ENCODE data around the gene LSMEM2. TPM values are rescaled to one million over a fixed set of nuclear protein-coding genes. Genes with fewer than 3 reads are reported as not detected.

The LSMEM2 gene
- total and polyA plus RNA-seq, 9 of the 15 experiments (the other 6 are each of a cell fraction or from before 2014, with no cell fraction given): not detected

DNA sequence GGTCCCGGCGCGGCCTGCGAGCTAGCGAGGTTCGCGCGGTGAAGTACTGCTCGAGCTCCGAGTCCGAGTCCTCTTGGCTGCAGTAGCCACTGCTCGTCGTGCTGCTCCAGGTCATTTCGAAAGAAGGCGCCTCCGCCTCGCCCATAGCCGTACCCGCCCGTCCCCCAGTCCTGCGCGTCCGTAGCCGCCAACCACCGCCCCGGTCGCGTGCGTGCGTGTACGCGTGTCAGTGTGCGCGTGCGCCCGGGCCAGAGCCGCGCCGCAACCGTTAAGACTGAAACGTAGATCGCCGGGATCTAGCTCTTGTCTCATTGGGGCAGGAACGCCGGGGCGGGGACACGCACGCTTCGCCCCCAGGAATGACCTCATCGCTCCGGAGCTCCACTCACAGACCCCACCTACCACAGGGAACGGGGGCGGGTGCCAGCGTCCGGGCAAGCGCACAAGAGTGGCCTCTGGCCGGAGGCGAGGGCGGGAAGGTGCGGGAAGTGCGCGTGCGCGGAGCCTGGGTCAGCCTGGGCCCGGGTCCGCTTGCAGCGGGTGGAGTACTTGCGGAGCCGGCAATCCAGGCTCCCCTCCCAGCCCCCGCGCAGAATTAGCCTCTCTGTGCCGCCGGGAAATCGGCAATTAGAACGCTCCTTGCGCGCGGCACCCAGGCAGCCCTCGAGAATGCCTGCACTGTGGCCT lies 58.4 kb downstream of the LSMEM2 start (continued):
- TF ChIP-seq, protein P1, sequence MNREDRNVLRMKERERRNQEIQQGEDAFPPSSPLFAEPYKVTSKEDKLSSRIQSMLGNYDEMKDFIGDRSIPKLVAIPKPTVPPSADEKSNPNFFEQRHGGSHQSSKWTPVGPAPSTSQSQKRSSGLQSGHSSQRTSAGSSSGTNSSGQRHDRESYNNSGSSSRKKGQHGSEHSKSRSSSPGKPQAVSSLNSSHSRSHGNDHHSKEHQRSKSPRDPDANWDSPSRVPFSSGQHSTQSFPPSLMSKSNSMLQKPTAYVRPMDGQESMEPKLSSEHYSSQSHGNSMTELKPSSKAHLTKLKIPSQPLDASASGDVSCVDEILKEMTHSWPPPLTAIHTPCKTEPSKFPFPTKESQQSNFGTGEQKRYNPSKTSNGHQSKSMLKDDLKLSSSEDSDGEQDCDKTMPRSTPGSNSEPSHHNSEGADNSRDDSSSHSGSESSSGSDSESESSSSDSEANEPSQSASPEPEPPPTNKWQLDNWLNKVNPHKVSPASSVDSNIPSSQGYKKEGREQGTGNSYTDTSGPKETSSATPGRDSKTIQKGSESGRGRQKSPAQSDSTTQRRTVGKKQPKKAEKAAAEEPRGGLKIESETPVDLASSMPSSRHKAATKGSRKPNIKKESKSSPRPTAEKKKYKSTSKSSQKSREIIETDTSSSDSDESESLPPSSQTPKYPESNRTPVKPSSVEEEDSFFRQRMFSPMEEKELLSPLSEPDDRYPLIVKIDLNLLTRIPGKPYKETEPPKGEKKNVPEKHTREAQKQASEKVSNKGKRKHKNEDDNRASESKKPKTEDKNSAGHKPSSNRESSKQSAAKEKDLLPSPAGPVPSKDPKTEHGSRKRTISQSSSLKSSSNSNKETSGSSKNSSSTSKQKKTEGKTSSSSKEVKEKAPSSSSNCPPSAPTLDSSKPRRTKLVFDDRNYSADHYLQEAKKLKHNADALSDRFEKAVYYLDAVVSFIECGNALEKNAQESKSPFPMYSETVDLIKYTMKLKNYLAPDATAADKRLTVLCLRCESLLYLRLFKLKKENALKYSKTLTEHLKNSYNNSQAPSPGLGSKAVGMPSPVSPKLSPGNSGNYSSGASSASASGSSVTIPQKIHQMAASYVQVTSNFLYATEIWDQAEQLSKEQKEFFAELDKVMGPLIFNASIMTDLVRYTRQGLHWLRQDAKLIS (CRISPR knock-in tag; IDR thresholded peaks at IDR 0.05): peak; percentile 89
- TF ChIP-seq, protein P2, sequence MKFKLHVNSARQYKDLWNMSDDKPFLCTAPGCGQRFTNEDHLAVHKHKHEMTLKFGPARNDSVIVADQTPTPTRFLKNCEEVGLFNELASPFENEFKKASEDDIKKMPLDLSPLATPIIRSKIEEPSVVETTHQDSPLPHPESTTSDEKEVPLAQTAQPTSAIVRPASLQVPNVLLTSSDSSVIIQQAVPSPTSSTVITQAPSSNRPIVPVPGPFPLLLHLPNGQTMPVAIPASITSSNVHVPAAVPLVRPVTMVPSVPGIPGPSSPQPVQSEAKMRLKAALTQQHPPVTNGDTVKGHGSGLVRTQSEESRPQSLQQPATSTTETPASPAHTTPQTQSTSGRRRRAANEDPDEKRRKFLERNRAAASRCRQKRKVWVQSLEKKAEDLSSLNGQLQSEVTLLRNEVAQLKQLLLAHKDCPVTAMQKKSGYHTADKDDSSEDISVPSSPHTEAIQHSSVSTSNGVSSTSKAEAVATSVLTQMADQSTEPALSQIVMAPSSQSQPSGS (CRISPR knock-in tag; IDR thresholded peaks at IDR 0.05): peak; percentile 88
- TF ChIP-seq FOXP1 (CRISPR knock-in tag; IDR thresholded peaks at IDR 0.05) (no peak), NR2C2 (CRISPR knock-in tag; IDR thresholded peaks at IDR 0.05) (no peak), NR2C2 (tag; IDR thresholded peaks at IDR 0.05) (peak; percentile 63; the same call in 1 of the 2 replicates), BRF1 (IDR thresholded peaks at IDR 0.05; ENCODE audit: borderline replicate concordance, extremely low read depth, insufficient read length) (no peak), CXXC5 (CRISPR knock-in tag; IDR thresholded peaks at IDR 0.05) (peak; percentile 95), TAF1 (IDR thresholded peaks at IDR 0.05; ENCODE audit: control insufficient read depth, extremely low read depth, insufficient read depth, low read length, severe bottlenecking) (peak; percentile 44), YY1 (IDR thresholded peaks at IDR 0.05; ENCODE audit: borderline replicate concordance in 1 of 3, control insufficient read depth in 1 of 3, extremely low read depth in 1 of 3, insufficient read depth in 3 of 3, insufficient read length in 1 of 3, insufficient replicate concordance in 2 of 3, low read depth in 1 of 3, low read length in 2 of 3) (peak in 1 of 3 experiments; percentile 12)
- TF ChIP-seq, protein P3, sequence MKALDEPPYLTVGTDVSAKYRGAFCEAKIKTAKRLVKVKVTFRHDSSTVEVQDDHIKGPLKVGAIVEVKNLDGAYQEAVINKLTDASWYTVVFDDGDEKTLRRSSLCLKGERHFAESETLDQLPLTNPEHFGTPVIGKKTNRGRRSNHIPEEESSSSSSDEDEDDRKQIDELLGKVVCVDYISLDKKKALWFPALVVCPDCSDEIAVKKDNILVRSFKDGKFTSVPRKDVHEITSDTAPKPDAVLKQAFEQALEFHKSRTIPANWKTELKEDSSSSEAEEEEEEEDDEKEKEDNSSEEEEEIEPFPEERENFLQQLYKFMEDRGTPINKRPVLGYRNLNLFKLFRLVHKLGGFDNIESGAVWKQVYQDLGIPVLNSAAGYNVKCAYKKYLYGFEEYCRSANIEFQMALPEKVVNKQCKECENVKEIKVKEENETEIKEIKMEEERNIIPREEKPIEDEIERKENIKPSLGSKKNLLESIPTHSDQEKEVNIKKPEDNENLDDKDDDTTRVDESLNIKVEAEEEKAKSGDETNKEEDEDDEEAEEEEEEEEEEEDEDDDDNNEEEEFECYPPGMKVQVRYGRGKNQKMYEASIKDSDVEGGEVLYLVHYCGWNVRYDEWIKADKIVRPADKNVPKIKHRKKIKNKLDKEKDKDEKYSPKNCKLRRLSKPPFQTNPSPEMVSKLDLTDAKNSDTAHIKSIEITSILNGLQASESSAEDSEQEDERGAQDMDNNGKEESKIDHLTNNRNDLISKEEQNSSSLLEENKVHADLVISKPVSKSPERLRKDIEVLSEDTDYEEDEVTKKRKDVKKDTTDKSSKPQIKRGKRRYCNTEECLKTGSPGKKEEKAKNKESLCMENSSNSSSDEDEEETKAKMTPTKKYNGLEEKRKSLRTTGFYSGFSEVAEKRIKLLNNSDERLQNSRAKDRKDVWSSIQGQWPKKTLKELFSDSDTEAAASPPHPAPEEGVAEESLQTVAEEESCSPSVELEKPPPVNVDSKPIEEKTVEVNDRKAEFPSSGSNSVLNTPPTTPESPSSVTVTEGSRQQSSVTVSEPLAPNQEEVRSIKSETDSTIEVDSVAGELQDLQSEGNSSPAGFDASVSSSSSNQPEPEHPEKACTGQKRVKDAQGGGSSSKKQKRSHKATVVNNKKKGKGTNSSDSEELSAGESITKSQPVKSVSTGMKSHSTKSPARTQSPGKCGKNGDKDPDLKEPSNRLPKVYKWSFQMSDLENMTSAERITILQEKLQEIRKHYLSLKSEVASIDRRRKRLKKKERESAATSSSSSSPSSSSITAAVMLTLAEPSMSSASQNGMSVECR (CRISPR knock-in tag; IDR thresholded peaks at IDR 0.05): peak; percentile 80; the same call in 1 of the 2 replicates
- TF ChIP-seq, protein P4, sequence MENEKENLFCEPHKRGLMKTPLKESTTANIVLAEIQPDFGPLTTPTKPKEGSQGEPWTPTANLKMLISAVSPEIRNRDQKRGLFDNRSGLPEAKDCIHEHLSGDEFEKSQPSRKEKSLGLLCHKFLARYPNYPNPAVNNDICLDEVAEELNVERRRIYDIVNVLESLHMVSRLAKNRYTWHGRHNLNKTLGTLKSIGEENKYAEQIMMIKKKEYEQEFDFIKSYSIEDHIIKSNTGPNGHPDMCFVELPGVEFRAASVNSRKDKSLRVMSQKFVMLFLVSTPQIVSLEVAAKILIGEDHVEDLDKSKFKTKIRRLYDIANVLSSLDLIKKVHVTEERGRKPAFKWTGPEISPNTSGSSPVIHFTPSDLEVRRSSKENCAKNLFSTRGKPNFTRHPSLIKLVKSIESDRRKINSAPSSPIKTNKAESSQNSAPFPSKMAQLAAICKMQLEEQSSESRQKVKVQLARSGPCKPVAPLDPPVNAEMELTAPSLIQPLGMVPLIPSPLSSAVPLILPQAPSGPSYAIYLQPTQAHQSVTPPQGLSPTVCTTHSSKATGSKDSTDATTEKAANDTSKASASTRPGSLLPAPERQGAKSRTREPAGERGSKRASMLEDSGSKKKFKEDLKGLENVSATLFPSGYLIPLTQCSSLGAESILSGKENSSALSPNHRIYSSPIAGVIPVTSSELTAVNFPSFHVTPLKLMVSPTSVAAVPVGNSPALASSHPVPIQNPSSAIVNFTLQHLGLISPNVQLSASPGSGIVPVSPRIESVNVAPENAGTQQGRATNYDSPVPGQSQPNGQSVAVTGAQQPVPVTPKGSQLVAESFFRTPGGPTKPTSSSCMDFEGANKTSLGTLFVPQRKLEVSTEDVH (IDR thresholded peaks at IDR 0.05; ENCODE audit: low read depth, partially characterized antibody): peak; percentile 22
